Inferior parietal cortex (tissue), 1 donor: ENCODE results near the gene PAX7.
"Not testable (repeated sequence)": the region's sequence is repeated elsewhere in the genome, so short reads cannot be mapped to it uniquely, and the experiment has no call there.

Experiments used
- DNase-seq: peaks from one replicate; pipeline ENCODE4 v3.0.0-alpha.2; 2016; ENCODE audit errors: extremely low spot score

The PAX7 gene

GRCh38 chr1:18658831-18659230, 28.2 kb downstream of the PAX7 start:
- DNase-seq: no peak

GRCh38 chr1:18661404-18662285, 31.0 kb downstream of the PAX7 start:
- DNase-seq: no peak

- no peak for DNase-seq
These were observed 31.6 kb downstream of the PAX7 start for GRCh38 chr1:18662286-18662639.

- DNase-seq: no peak
These were observed 35.8 kb downstream of the PAX7 start for GRCh38 chr1:18666317-18666920.

- no peak for DNase-seq
These were observed 36.7 kb downstream of the PAX7 start for GRCh38 chr1:18667333-18667732.

- DNase-seq: no peak
These were observed 37.4 kb downstream of the PAX7 start for GRCh38 chr1:18668046-18668445.

- DNase-seq: no peak
These were observed 38.2 kb downstream of the PAX7 start for GRCh38 chr1:18668750-18669404.

- no peak for DNase-seq
These were observed 39.6 kb downstream of the PAX7 start for GRCh38 chr1:18670121-18670867.

- no peak for DNase-seq
These were observed 40.2 kb downstream of the PAX7 start for GRCh38 chr1:18670868-18671225.

GRCh38 chr1:18673976-18674375, 43.3 kb downstream of the PAX7 start:
- DNase-seq: no peak

GRCh38 chr1:18676332-18676781, 45.7 kb downstream of the PAX7 start:
- DNase-seq: no peak

GRCh38 chr1:18681423-18681835, 50.8 kb downstream of the PAX7 start:
- DNase-seq: peak; percentile 29

GRCh38 chr1:18682375-18682774, 51.7 kb downstream of the PAX7 start:
- DNase-seq: no peak

GRCh38 chr1:18684303-18684702, 53.7 kb downstream of the PAX7 start:
- DNase-seq: no peak

- DNase-seq: no peak
These were observed 55.9 kb downstream of the PAX7 start for GRCh38 chr1:18686540-18686939.

- DNase-seq: no peak
These were observed 56.6 kb downstream of the PAX7 start for GRCh38 chr1:18687273-18687672.

- no peak for DNase-seq
These were observed 61.0 kb downstream of the PAX7 start for GRCh38 chr1:18691648-18692047.

- DNase-seq: no peak
These were observed 62.8 kb downstream of the PAX7 start for GRCh38 chr1:18693256-18694098.

GRCh38 chr1:18694289-18694688, 63.6 kb downstream of the PAX7 start:
- not testable (repeated sequence) for DNase-seq

GRCh38 chr1:18697541-18697940, 66.9 kb downstream of the PAX7 start:
- no peak for DNase-seq

- DNase-seq: no peak
These were observed 69.9 kb downstream of the PAX7 start for GRCh38 chr1:18700530-18700929.
